ENCODE data around the gene FAM153A.
"Not testable (repeated sequence)": the region's sequence is repeated elsewhere in the genome, so short reads cannot be mapped to it uniquely, and the experiment has no call there.

Gene FAM153A

GRCh38 chr5:177723831-177724485 lies 58.7 kb downstream of the FAM153A start:
- DNase-seq, result not testable (repeated sequence)

DNA sequence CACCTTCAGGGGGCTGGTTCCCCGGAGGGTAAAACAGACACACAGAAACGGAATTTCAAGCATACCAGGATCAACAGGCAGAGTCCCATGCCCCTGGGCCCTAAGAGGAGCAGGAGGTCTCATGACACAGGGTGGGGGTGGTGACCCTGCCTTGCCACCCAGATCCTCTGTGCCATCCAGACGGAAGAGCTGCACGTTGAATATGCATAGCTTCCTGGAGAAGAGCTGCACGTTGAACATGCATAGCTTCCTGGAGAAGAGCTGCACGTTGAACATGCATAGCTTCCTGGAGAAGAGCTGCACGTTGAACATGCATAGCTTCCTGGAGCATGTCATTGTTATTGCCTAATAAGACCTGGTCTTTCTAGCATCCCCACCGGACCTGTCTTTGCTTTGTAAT lies 59.9 kb downstream of the FAM153A start:
- DNase-seq, result not testable (repeated sequence)

DNA sequence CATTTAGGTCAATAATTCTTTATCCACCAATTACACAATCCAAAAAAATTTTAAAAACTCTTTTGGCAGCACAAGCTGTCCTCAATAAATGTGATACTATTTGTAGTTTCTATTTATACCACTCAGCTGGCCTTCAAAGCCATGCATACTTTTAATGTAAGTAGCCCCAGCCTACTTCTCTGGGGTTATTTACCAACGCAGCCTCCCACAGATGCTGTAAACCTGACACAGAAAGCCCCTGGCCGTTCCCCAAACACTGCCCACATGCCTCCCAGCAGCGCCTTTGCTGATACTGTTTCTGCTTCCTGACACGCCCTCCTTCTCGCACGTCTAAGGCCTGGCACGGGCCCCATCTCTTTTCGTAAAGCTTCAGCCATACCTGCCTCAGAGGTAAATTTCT lies 62.7 kb downstream of the FAM153A start:
- DNase-seq, result not testable (repeated sequence)

DNA sequence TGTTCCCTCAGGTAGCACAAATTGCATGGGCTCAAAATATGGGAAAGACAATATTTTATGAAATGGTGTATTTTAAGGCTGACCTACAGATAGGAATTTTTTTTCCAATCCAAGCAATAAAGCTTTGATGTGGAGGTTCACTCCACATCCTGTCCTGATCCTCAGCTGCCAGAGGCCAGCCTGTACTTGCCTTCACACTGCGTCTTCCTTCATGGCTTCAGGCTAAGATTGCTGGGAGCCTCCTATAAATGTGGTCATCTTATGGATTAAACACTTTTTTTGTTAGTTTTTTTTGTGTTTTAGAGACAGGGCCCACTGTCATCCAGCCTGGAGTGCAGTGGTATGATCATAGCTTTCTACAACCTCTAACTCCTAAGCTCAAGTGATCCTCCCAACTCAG lies 67.3 kb downstream of the FAM153A start:
- DNase-seq, result not testable (repeated sequence)

- not testable (repeated sequence) for DNase-seq
Observed at GRCh38 chr5:177696100-177696499, 86.6 kb downstream of the FAM153A start.

GRCh38 chr5:177695356-177695930 lies 87.3 kb downstream of the FAM153A start:
- not testable (repeated sequence) for DNase-seq

DNA sequence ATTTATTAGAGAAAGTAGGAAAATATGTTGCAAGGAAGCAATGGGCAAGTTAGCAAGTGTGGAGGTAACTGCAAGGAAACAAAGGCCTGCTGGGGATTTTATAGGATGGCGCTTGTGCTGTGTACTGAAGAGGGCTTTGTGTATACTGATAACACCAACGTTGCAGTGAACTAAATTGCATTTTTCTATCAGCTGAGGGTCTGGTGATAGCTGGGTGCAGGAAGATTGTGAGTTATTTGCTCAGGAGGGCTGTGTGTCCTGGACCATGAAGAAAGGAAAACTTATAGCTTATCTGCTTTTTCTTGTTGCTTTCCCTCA lies 88.2 kb downstream of the FAM153A start:
- not testable (repeated sequence) for DNase-seq

- not testable (repeated sequence) for DNase-seq
Observed at GRCh38 chr5:177693671-177694517, 88.8 kb downstream of the FAM153A start.

GRCh38 chr5:177692969-177693368 lies 89.7 kb downstream of the FAM153A start:
- not testable (repeated sequence) for DNase-seq

- DNase-seq, result not testable (repeated sequence)
Observed at GRCh38 chr5:177692507-177692906, 90.2 kb downstream of the FAM153A start.

GRCh38 chr5:177689011-177689610 lies 93.6 kb downstream of the FAM153A start:
- DNase-seq, result not testable (repeated sequence)

- not testable (repeated sequence) for DNase-seq
Observed at GRCh38 chr5:177688091-177688490, 94.6 kb downstream of the FAM153A start.

GRCh38 chr5:177681920-177682319 lies 100.8 kb downstream of the FAM153A start:
- not testable (repeated sequence) for DNase-seq
